HL-60/S4 treated with phorbol 12-myristate 13-acetate at 8.2 ng/mL for 4 days and 3 days (cell line): Measurements from ENCODE around the gene COL24A1.
"Not testable (repeated sequence)": the region's sequence is repeated elsewhere in the genome, so short reads cannot be mapped to it uniquely, and the experiment has no call there.

Experiments used
- in situ Hi-C: fragments of 300-500 bp; cut with MboI; formaldehyde crosslinking; loops from 2 replicates; pipeline ENCODE4 v1.15.0; 2022; ENCODE audit warnings: low sequenced_read_pairs

The COL24A1 gene

DNA sequence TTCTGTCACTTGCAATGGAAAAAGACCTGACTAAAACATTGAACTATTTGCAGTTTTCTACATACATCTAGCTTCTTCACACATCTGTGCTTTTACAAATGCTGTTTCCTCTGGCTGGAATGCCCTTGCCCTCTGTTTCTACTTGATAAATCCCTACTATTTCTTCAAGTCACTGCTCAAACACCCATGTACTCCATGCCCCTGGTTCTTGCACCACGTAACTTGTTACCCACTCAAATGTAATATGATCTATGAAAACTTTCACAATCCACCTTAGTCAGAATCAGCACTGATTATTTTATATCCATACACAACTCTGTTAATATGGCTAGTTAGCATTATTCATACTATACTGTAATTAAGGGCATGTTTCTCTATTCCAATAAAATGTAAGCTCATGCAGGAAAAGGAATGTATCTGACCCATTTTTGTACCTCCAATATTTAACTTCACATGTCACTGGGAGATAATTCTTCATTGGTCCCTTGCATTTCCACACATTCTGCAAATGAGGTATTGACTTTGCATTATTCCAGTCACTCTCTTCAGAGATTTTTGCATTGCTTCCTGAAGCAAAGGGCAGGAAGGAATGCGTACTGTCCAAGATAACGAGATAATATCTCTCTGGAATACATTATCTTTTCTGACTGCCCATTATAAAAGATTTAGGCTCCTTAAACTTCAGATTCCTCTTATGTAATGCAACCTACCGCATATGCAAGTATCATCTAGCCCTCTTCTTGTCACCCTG is 158.3 kb downstream of the COL24A1 start:
- in situ Hi-C loops: no loop called here

DNA sequence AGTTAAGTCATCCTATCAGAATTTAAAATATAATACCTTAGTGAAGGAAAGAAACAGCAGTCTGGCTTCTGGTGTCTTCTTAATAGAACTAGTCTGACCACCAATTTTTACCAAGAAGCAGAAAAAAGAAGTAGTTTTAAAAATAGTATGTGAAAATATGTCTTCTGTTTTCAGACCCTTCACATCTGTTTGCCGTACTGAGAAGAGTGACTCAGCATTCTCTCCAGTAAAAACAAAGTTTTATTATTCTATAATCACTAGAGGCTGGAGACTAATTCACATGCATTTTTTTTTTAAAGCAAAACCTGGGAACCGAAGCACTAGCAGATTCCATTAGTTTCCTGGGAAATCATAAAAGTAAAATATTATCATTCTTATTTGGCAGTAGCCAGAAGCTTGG is 163.8 kb downstream of the COL24A1 start:
- in situ Hi-C loops: no loop called here

GRCh38 chr1:85991261-85991660 is 165.3 kb downstream of the COL24A1 start:
- in situ Hi-C loops: no loop called here

GRCh38 chr1:85984636-85985035 is 171.9 kb downstream of the COL24A1 start:
- in situ Hi-C loops: no loop called here

GRCh38 chr1:85983316-85983715 is 173.3 kb downstream of the COL24A1 start:
- in situ Hi-C loops: no loop called here

DNA sequence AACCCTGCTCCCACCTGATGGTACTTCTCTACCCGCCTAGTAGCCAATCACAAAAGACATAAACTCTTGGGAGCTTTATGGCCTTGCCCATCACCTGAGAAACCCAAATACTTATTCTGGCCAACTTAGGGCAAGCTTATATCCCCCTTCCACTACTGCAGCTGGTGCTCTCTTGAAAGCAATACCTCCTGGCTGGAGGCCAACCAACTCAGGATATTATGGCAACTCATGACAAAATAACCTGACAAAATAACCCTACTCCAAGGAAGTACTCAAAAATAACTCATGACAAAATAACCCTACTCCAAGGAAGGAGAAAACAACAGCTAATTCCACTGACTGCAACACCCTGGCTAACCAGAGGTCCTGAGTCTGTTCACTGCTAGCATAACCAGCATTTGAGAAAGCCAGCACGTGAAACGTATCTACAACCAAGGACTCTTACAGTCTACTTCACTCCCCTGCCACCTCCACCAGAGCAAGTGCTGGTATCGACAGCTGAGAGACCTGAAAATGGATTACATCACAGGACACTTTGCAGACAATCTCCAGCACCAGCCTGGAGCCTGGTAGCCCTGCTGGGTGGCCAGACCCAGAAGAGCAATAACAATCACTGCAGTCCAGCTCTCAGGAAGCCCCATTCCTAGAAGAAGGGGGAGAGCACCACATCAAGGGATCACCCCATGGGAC is 179.9 kb downstream of the COL24A1 start:
- in situ Hi-C loops: no loop called here

- in situ Hi-C loops: no loop called here
Measured at GRCh38 chr1:85975912-85976371, 180.6 kb downstream of the COL24A1 start.

- in situ Hi-C loops: no loop called here
Measured at GRCh38 chr1:85962457-85962856, 194.1 kb downstream of the COL24A1 start.

- in situ Hi-C loops: no loop called here
Measured at GRCh38 chr1:85957760-85958159, 198.8 kb downstream of the COL24A1 start.

- in situ Hi-C loops: not testable (repeated sequence)
Measured at GRCh38 chr1:85955218-85955617, 201.4 kb downstream of the COL24A1 start.

GRCh38 chr1:85952460-85952859 is 204.1 kb downstream of the COL24A1 start:
- in situ Hi-C loops: no loop called here

DNA sequence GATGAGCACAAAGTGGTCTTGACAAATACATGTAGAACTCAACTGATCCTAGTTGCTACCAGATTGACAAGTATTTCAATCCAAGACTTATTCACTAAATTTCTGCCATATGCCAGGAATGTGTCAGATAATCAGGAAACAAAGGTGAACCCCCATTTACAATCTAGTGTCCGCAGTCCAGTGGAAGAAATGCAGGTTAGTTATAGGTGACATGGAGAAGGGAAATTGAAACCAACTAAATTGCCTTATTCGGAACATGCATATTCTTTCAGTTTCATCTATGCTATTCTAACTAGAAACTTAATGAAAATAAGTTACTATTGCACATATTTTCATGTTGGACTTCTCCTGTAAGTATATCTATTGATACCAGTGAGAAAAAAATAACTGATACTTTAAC is 209.4 kb downstream of the COL24A1 start:
- in situ Hi-C loops: no loop called here

DNA sequence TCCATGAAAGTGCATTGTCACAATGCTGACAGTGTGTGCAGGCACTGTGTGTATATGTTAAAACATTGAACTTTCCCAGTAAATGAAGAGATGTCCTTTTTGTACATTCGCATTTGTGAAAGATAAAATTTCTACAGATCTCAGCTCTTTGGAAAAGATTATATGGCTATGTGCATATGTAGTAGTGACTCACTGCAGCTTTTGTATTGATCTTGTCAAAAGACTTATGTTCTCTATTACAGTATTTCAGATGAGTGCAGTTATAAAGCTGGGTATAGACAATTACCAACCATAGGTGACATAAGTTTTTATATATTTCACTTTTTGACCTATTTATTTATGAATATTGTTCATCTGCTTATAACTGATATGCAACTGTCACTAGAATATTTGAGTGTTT is 212.6 kb downstream of the COL24A1 start:
- in situ Hi-C loops: no loop called here

GRCh38 chr1:85943526-85943925 is 213.0 kb downstream of the COL24A1 start:
- in situ Hi-C loops: no loop called here

DNA sequence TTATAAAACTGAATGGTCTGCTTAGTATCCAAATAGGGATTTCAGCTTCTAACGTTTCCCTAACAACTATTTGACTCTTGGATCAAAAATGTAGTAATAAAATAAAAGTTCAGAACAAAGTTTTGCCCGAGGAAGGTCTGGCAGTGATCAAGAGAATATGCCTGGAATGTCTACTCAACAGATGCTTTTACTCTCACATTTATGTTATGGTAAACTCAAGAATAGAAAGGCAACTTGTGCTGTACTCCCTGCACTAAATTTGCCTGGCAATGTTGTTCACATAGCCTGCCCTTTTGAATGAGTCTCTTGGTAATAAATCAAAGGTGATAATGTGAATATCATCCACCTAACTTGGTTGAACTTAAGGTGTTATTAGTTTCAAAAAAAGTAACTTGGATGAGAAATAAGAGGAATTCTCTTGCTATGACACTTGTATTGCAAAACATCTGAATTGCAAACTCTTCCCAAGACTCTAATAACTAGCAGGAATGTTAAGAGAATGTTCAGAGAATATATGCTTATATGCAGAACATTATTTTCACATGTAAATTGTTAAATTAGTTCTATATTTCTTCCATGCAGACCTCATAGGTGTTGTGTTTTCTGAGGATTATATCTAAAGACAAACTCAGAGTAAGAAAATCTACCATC is 215.8 kb downstream of the COL24A1 start:
- in situ Hi-C loops: no loop called here

GRCh38 chr1:85938829-85939228 is 217.7 kb downstream of the COL24A1 start:
- in situ Hi-C loops: no loop called here

- in situ Hi-C loops: no loop called here
Measured at GRCh38 chr1:85936470-85936869, 220.1 kb downstream of the COL24A1 start.

- in situ Hi-C loops: no loop called here
Measured at GRCh38 chr1:85936057-85936456, 220.5 kb downstream of the COL24A1 start.

DNA sequence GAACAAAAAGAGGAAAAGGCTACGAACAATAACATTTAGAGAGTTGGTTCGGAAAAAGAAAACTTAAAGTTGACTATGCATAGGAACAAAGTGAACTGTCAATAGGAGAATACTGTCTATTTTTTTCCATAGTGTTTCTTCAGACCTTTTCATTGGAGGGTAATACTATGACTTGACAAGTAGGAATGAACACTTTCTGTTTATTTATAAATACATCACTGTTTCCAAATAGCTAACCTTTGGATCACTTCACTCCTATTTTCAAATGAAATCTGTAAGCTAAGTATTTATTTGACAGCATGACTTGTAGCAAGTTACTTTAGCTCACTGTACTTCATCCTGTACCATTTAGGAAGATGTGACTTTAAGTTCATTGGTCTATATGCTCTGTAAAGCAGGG is 221.3 kb downstream of the COL24A1 start:
- in situ Hi-C loops: no loop called here

DNA sequence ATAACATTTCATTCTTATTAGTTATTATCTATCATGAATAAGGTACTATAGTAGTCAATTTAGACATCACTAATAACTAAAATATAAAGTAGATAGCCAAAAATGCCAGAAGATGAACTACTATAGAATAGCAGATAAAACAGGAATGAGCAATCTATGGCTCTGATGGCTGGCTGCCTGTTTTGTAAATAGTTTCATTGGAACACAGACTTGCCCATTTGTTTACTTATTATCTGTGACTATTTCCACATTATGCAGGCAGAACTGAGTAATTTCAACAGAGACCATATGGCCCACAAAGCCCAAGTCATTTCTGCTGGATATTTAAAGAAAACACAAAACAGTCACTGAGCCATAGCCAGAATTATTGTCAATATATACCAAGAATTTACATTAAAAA is 222.1 kb downstream of the COL24A1 start:
- in situ Hi-C loops: no loop called here

DNA sequence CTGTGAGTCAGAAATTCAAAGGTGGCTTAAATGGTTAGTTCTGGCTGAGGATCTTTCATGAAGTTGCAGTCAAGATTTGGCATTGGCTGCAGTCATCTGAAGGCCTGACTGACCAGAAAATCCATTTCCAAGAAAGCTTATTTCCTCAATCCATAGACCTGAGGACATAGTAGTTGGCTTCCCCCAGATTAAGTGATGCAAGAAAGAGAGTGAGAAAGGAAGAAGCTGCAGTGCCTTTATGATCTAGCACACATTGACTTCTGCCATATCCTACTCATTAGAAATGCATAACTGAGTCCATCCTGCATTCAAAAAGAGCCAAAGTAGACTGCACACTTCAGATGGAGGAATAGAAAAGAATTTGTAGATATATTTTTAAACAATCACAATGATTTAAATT is 222.6 kb downstream of the COL24A1 start:
- in situ Hi-C loops: no loop called here

DNA sequence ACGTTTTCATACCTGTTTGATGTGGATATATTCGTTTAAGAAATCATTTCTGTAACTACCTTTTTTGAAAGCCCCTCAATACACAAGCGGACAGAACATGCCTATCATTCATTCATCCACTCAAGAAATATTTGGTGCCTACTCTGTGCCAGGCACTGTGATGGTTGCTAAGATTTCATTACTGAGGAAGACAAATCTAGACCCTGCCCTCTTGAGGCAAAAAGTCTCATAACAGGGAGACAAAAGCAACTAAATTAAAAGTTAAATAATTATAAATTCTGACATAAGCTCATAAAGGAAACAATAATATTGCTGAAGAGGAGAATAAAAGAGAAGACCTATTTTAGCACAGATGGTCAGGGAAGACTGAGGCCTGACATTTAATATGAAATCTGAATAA is 244.8 kb downstream of the COL24A1 start:
- in situ Hi-C loops: no loop called here
